Measurements from ENCODE around the gene GPX4.

GPX4 gene

DNA sequence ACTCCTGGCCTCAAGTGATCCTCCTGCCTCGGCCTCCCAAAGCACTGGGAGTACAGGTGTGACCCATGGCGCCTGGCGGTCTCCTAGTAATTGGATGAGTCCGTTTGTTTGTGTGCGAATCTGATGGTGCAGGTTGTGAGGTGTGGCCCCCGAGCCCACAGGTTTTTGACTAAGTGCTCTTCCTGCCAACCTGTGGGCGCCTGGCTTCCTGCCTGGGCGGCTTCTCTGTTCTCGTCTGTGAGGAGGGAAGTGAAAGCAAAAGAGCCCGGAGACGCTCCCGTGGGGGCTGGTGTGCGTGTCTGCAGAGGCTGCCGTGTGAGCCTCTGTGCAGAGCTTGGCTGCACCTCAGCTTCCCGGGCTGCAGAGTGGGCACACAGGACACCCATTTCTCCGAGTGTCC lies 26.8 kb upstream of the GPX4 start:
- H3K4me3 ChIP-seq (ENCODE audit: low read depth, low read length): no peak overlapping the region
- ChIA-PET CTCF (interaction anchor here (1.5 kb wide), 1 partner anchor 12 kb away, joined by 7 read pairs; no protein-coding TSS in a partner anchor), POLR2A (no interaction called here)
- TF ChIP-seq, protein P1, sequence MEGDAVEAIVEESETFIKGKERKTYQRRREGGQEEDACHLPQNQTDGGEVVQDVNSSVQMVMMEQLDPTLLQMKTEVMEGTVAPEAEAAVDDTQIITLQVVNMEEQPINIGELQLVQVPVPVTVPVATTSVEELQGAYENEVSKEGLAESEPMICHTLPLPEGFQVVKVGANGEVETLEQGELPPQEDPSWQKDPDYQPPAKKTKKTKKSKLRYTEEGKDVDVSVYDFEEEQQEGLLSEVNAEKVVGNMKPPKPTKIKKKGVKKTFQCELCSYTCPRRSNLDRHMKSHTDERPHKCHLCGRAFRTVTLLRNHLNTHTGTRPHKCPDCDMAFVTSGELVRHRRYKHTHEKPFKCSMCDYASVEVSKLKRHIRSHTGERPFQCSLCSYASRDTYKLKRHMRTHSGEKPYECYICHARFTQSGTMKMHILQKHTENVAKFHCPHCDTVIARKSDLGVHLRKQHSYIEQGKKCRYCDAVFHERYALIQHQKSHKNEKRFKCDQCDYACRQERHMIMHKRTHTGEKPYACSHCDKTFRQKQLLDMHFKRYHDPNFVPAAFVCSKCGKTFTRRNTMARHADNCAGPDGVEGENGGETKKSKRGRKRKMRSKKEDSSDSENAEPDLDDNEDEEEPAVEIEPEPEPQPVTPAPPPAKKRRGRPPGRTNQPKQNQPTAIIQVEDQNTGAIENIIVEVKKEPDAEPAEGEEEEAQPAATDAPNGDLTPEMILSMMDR (IDR thresholded peaks at IDR 0.05; ENCODE audit: insufficient read depth, low read length, missing control alignments): no peak
- no peak for DNase-seq (ENCODE audit: low read depth, low spot score)

DNA sequence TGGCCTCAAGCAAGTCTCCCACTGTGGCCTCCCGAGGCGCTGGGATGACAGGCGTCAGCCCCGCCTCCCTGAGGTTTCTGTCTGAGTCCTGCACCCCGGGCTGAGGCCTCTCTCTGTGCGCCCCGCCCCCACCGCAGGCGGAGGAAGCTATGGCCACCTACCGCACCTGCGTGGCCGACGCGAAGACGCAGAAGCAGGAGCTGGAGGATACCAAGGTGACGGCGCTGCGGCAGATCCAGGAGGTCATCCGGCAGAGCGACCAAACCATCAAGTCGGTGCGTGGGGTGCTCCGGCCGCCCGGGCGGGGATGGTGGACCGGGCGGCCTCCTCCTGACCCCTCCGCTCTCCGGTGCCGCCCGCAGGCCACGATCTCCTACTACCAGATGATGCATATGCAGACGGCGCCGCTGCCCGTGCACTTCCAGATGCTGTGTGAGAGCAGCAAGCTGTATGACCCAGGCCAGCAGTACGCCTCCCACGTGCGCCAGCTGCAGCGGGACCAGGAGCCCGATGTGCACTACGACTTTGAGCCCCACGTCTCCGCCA lies 24.2 kb upstream of the GPX4 start:
- CTCF ChIA-PET: interaction anchor here (0.7 to 2.0 kb wide), 2 partner anchors 13 to 15 kb away, joined by 3 to 11 read pairs; no protein-coding TSS in a partner anchor
- TF ChIP-seq, protein P1 (IDR thresholded peaks at IDR 0.05; ENCODE audit: insufficient read depth, low read length, missing control alignments): no peak
- POLR2A ChIA-PET: interaction anchor here (1.1 kb wide), 1 partner anchor 15 kb away, joined by 5 read pairs; no protein-coding TSS in a partner anchor
- no peak overlapping the region for H3K4me3 ChIP-seq (ENCODE audit: low read depth, low read length)
- DNase-seq (ENCODE audit: low read depth, low spot score): no peak

DNA sequence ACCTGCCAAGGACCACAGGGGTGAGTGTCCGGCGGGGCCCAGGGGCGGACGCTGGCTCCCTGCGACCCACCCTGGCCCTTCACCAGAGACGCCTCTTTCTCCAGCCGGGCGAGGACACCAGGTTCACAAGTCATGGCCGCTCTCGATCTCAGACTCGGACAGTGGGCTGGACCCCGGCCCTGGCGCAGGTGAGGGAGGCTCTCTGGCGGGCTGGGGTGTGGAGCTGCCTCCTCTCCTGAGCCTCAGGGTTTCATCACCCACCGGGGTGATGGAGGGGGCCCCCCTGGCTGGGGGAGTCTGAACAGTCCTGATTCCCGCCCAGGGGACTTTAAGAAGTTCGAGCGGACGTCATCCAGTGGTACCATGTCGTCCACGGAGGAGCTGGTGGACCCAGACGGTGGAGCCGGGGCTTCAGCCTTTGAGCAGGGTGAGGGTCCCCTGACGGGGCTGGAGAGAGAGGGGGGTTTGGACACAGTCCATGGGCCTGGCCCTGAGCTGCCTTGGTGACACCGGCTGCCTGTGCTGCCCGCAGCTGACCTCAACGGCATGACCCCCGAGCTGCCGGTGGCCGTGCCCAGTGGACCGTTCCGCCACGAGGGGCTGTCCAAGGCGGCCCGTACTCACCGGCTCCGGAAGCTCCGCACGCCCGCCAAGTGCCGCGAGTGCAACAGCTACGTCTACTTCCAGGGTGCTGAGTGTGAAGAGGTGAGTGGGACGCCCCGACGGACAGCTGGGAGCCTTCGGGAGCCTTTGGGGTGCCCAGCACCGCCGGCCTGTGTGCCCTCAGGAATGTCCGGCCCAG lies 23.2 kb upstream of the GPX4 start:
- H3K4me3 ChIP-seq (ENCODE audit: low read depth, low read length): no peak overlapping the region
- no peak for DNase-seq (ENCODE audit: low read depth, low spot score)
- TF ChIP-seq, protein P1 (IDR thresholded peaks at IDR 0.05; ENCODE audit: insufficient read depth, low read length, missing control alignments): no peak
- CTCF ChIA-PET: interaction anchor here (0.7 to 2.0 kb wide), 5 partner anchors 10 to 61 kb away, joined by 3 to 11 read pairs (median 4); partner anchors contain the start of gene ARHGAP45
- POLR2A ChIA-PET: interaction anchor here (0.6 to 1.1 kb wide), 3 partner anchors 14 to 50 kb away, joined by 3 to 5 read pairs (median 5); no protein-coding TSS in a partner anchor

DNA sequence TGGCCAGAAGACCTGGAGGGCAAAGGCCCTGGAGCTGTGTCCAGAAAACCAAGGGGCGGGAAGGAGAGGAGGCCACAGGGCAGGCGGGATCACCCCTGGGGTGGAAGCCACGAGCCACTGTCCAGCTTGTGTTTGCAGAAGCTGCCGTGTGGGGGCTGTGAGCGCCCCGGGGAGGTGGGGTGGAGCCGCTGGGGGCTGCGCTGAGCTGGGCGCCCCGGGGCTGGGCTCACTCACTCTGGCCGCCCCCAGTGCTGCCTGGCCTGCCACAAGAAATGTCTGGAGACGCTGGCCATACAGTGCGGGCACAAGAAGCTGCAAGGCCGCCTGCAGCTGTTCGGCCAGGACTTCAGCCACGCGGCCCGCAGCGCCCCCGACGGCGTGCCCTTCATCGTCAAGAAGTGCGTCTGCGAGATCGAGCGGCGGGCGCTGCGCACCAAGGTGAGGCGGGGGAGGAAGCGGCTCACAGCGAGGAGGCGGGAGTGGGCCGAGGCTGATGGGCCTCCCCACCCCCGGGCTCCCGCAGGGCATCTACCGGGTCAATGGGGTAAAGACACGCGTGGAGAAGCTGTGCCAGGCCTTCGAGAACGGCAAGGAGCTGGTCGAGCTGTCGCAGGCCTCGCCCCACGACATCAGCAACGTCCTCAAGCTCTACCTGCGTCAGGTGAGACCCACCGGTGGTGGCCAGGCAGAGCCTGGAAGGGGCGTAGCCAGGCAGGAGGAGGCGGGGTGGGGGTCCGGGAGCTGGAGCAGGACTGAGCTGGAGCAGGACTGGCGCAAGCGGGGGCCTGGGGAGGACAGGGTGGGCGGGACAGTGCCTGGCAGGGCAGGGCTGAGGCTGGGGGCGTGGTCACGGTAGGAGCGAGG lies 22.3 kb upstream of the GPX4 start:
- DNase-seq (ENCODE audit: low read depth, low spot score): no peak
- POLR2A ChIA-PET: no interaction called here
- TF ChIP-seq, protein P1 (IDR thresholded peaks at IDR 0.05; ENCODE audit: insufficient read depth, low read length, missing control alignments): no peak
- CTCF ChIA-PET: interaction anchor here (1.2 to 2.0 kb wide), 4 partner anchors 9 to 62 kb away, joined by 3 to 11 read pairs (median 4); no protein-coding TSS in a partner anchor
- no peak overlapping the region for H3K4me3 ChIP-seq (ENCODE audit: low read depth, low read length)

DNA sequence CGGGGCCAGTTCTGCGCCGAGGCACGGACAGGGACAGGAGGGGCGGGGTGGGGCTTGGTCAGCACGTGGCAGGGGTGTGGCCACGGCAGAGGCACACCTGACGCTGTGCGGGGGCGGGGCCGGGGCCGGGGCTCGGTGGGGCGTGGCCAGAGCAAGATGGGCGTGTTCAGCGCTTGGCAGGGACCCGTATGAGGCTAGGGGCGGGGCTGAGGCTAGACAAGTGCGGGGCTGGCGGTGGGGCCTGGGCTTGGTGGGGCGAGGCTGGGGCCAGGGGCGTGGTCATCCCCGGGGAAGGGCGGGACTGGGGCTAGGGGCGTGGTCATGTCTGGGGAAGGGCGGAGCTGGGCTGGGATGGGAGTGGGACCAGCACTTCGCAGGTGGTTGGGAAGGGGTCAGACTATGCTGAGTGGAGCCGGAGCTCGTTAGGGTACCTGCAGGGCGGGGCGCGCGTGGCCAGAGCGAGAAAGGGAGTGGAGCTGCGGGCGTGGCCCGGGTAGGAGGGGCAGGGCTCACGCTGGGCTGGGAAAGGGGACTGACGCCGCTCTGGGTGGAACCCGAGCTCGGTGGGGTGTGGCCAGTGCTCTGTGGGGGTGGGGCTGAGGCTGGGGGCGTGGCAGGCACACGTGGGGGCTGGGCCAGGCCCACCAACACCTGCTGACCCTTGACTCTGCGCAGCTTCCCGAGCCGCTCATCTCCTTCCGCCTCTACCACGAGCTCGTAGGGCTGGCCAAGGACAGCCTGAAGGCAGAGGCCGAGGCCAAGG lies 21.4 kb upstream of the GPX4 start:
- POLR2A ChIA-PET: interaction anchor here (0.6 kb wide), 2 partner anchors 47 to 54 kb away, joined by 3 read pairs; no protein-coding TSS in a partner anchor
- CTCF ChIA-PET: interaction anchor here (1.2 to 1.5 kb wide), 3 partner anchors 8 to 62 kb away, joined by 3 to 4 read pairs (median 4); no protein-coding TSS in a partner anchor
- H3K4me3 ChIP-seq (ENCODE audit: low read depth, low read length): no peak overlapping the region

More for the DNA sequence above, 21.4 kb upstream of the GPX4 start:
- DNase-seq (ENCODE audit: low read depth, low spot score): no peak
- TF ChIP-seq, protein P1 (IDR thresholded peaks at IDR 0.05; ENCODE audit: insufficient read depth, low read length, missing control alignments): no peak

Measured in AG04449 (cell line).